Activated CD4-positive, alpha-beta T cell treated with anti-CD3 and anti-CD28 coated beads, Interleukin-10, Interleukin-2, amounts not matched to agents 100 ng/mL and 50 ng/mL, durations not matched to agents 16 hours and 8 hours (primary cell): ENCODE results near the gene HPCAL1.
"Not testable (repeated sequence)": the region's sequence is repeated elsewhere in the genome, so short reads cannot be mapped to it uniquely, and the experiment has no call there.

Experiments used
- DNase-seq: peaks from one replicate; pipeline ENCODE4 v3.0.0-alpha.2; 2020

Gene HPCAL1

GRCh38 chr2:10430886-10431622, 128.3 kb downstream of the HPCAL1 start:
- DNase-seq, result no peak

- DNase-seq, result no peak
These were observed 129.1 kb downstream of the HPCAL1 start for GRCh38 chr2:10431797-10432196.

GRCh38 chr2:10432311-10433181, 129.8 kb downstream of the HPCAL1 start:
- DNase-seq, result no peak

- DNase-seq, result no peak
These were observed 130.7 kb downstream of the HPCAL1 start for GRCh38 chr2:10433264-10433946.

GRCh38 chr2:10433947-10434885, 131.5 kb downstream of the HPCAL1 start:
- DNase-seq, result no peak

- peak; percentile 85 for DNase-seq
These were observed 132.4 kb downstream of the HPCAL1 start for GRCh38 chr2:10434886-10435819.

- DNase-seq, result no peak
These were observed 133.1 kb downstream of the HPCAL1 start for GRCh38 chr2:10435820-10436204.

GRCh38 chr2:10436583-10437110, 133.9 kb downstream of the HPCAL1 start:
- DNase-seq, result no peak

GRCh38 chr2:10437806-10438205, 135.1 kb downstream of the HPCAL1 start:
- no peak for DNase-seq

GRCh38 chr2:10438688-10439087, 136.0 kb downstream of the HPCAL1 start:
- no peak for DNase-seq

- DNase-seq, result no peak
These were observed 136.6 kb downstream of the HPCAL1 start for GRCh38 chr2:10439185-10439879.

GRCh38 chr2:10439971-10440370, 137.3 kb downstream of the HPCAL1 start:
- DNase-seq, result no peak

- no peak for DNase-seq
These were observed 138.0 kb downstream of the HPCAL1 start for GRCh38 chr2:10440736-10441135.

GRCh38 chr2:10441948-10442347, 139.2 kb downstream of the HPCAL1 start:
- no peak for DNase-seq

GRCh38 chr2:10442469-10443126, 139.9 kb downstream of the HPCAL1 start:
- DNase-seq, result not testable (repeated sequence)

- DNase-seq, result peak; percentile 88
These were observed 141.8 kb downstream of the HPCAL1 start for GRCh38 chr2:10444463-10444862.

- no peak for DNase-seq
These were observed 143.9 kb downstream of the HPCAL1 start for GRCh38 chr2:10446631-10447030.

- DNase-seq, result peak; percentile 59
These were observed 144.7 kb downstream of the HPCAL1 start for GRCh38 chr2:10447300-10447894.

- peak; percentile 99 for DNase-seq
These were observed 145.3 kb downstream of the HPCAL1 start, which contains the start of gene ODC1 for GRCh38 chr2:10447895-10448575. Gene ODC1, minus strand, starts transcription at chr2:10448327. Its CDS starts 3,295 bp downstream, at chr2:10445032.
